Measurements from ENCODE around the gene CYP2C8.
"Not testable (repeated sequence)": the region's sequence is repeated elsewhere in the genome, so short reads cannot be mapped to it uniquely, and the experiment has no call there.

CYP2C8 gene

GRCh38 chr10:95069286-95069685, at the start of gene CYP2C8:
TSS of gene CYP2C8 (minus strand) at chr10:95069497. CDS start at chr10:95069402, 95 bp downstream.
- DNase-seq (ENCODE audit: low read depth): no peak

GRCh38 chr10:95116869-95117269, 47.6 kb upstream of the CYP2C8 start:
- no peak for DNase-seq (ENCODE audit: low read depth)

GRCh38 chr10:95110823-95111222, 41.5 kb upstream of the CYP2C8 start:
- DNase-seq (ENCODE audit: low read depth): not testable (repeated sequence)

GRCh38 chr10:95097805-95098204, 28.5 kb upstream of the CYP2C8 start:
- DNase-seq (ENCODE audit: low read depth): no peak

- DNase-seq (ENCODE audit: low read depth): no peak
Observed at GRCh38 chr10:95096143-95096542, 26.8 kb upstream of the CYP2C8 start.

- DNase-seq (ENCODE audit: low read depth): not testable (repeated sequence)
Observed at GRCh38 chr10:95079626-95080025, 10.3 kb upstream of the CYP2C8 start.

GRCh38 chr10:95077556-95077955, 8.3 kb upstream of the CYP2C8 start:
- no peak for DNase-seq (ENCODE audit: low read depth)

- DNase-seq (ENCODE audit: low read depth): no peak
Observed at GRCh38 chr10:95071107-95071660, 1.9 kb upstream of the CYP2C8 start.

GRCh38 chr10:95064125-95064524, 5.2 kb downstream of the CYP2C8 start:
- not testable (repeated sequence) for DNase-seq (ENCODE audit: low read depth)

GRCh38 chr10:95056744-95057363, 12.4 kb downstream of the CYP2C8 start:
- no peak for DNase-seq (ENCODE audit: low read depth)

- no peak for DNase-seq (ENCODE audit: low read depth)
Observed at GRCh38 chr10:95049919-95050318, 19.4 kb downstream of the CYP2C8 start.

- no peak for DNase-seq (ENCODE audit: low read depth)
Observed at GRCh38 chr10:95048206-95048605, 21.1 kb downstream of the CYP2C8 start.

- DNase-seq (ENCODE audit: low read depth): no peak
Observed at GRCh38 chr10:95039281-95039680, 30.0 kb downstream of the CYP2C8 start.

GRCh38 chr10:95035332-95036295, 33.7 kb downstream of the CYP2C8 start:
- DNase-seq (ENCODE audit: low read depth): no peak

GRCh38 chr10:95034401-95034800, 34.9 kb downstream of the CYP2C8 start:
- no peak for DNase-seq (ENCODE audit: low read depth)

GRCh38 chr10:95031656-95032055, 37.6 kb downstream of the CYP2C8 start:
- DNase-seq (ENCODE audit: low read depth): no peak

- no peak for DNase-seq (ENCODE audit: low read depth)
Observed at GRCh38 chr10:95026461-95026860, 42.8 kb downstream of the CYP2C8 start.

GRCh38 chr10:94997741-94998174, 71.5 kb downstream of the CYP2C8 start:
- DNase-seq (ENCODE audit: low read depth): no peak

- no peak for DNase-seq (ENCODE audit: low read depth)
Observed at GRCh38 chr10:94992811-94993210, 76.5 kb downstream of the CYP2C8 start.

- DNase-seq (ENCODE audit: low read depth): no peak
Observed at GRCh38 chr10:94991243-94991888, 77.9 kb downstream of the CYP2C8 start.

GRCh38 chr10:94989192-94989591, 80.1 kb downstream of the CYP2C8 start:
- DNase-seq (ENCODE audit: low read depth): no peak

Data from stimulated activated CD8-positive, alpha-beta memory T cell treated with anti-CD3 and anti-CD28 coated beads, Interleukin-15, amount 100 ng/mL, for 24 hours (primary cell).